Peyer's patch (tissue), 4 donors: ENCODE results near the gene JDP2. TPM values are rescaled to one million over a fixed set of nuclear protein-coding genes. Genes with fewer than 3 reads are reported as not detected.
"Not testable (repeated sequence)": the region's sequence is repeated elsewhere in the genome, so short reads cannot be mapped to it uniquely, and the experiment has no call there.

Experiments used
- DNase-seq, 3 donors: peaks; one replicate each; pipeline ENCODE4 v3.0.0-alpha.2; 2017 to 2019
- H3K27ac ChIP-seq, 4 donors: fragments of 200-600 bp; sonication (generic); one replicate each; pipeline ENCODE4 v1.5.1; 2016 to 2019
- H3K27me3 ChIP-seq, 2 donors: fragments of 200-600 bp; sonication (generic); one replicate each; pipeline ENCODE4 v1.5.1; 2019
- H3K36me3 ChIP-seq, 3 donors: fragments of 200-600 bp; sonication (generic); one replicate each; pipeline ENCODE4 v1.5.1; 2016 to 2019
- H3K4me1 ChIP-seq, 4 donors: fragments of 200-600 bp; sonication (generic); one replicate each; pipeline ENCODE4 v1.5.1; 2016 to 2019
- H3K4me3 ChIP-seq, 4 donors: fragments of 200-600 bp; sonication (generic); 1 replicate in 3 of 4; 2 replicates in 1 of 4; pipeline ENCODE4 v1.5.1; 2016 to 2019; ENCODE audit warnings: mild to moderate bottlenecking in 1 of 4
- H3K9me3 ChIP-seq, 4 donors: fragments of 200-600 bp; sonication (generic); one replicate each; pipeline ENCODE4 v1.5.1; 2016 to 2019; ENCODE audit warnings: mild to moderate bottlenecking in 1 of 4
- CTCF ChIP-seq, 6 experiments: fragments of 450-650 bp in 4 of 6; fragments of 200-600 bp in 2 of 6; sonication (generic) in 1 of 6; IDR thresholded peaks; one replicate each; pipeline ENCODE4 v1.5.1; 2017 to 2019; ENCODE audit warnings: antibody characterized with exemption in 6 of 6, mild to moderate bottlenecking in 3 of 6, moderate library complexity in 1 of 6
- POLR2A ChIP-seq, 2 donors: fragments of 450-650 bp; IDR thresholded peaks; one replicate each; pipeline ENCODE4 v1.5.1; 2017; ENCODE audit warnings: antibody characterized with exemption in 2 of 2, mild to moderate bottlenecking in 2 of 2, moderate library complexity in 2 of 2
- total RNA-seq, 4 donors: library from RNA; depleted of rRNA; stranded (reverse); fragments of >200 nt; gene quantifications; one replicate each; pipeline ENCODE4 v1.1.0, GENCODE V29; 2016

Gene JDP2
- total RNA-seq, 4 donors from 2014 or later, result 56.7 to 111 (median 67.2) TPM

DNA sequence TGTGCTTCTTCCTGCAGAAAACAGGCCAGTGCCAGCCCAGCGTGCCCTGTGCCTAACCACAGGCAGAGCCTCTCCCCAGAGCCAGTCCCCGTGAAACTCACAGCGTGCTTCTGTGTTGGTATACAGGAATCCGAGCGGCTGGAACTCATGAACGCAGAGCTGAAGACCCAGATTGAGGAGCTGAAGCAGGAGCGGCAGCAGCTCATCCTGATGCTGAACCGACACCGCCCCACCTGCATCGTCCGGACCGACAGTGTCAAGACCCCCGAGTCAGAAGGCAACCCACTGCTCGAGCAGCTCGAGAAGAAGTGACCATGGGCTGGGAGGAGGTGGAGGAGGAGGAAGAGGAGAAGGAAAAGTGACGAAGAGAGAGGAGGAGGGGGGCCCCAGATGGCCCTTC, 41.3 kb downstream of the JDP2 start:
- no peak for TF ChIP-seq CTCF (IDR thresholded peaks at IDR 0.05)
- TF ChIP-seq POLR2A (IDR thresholded peaks at IDR 0.05), result no peak
- peak in 1 of 3 donors; percentile 45 for DNase-seq
- Histone ChIP-seq H3K9me3 (no peaks in the 10 kb centered on the region), H3K4me3 (no peak overlapping the region), H3K36me3 (peaks cover 0 to 58% (median 0%) of the 10 kb centered on the region in 3 donors), H3K27me3 (no peaks in the 10 kb centered on the region), H3K4me1 (no peaks in the 10 kb centered on the region), H3K27ac (no peak overlapping the region)

GRCh38 chr14:75469606-75470237, 41.9 kb downstream of the JDP2 start:
- no peaks in the 10 kb centered on the region for H3K27me3 ChIP-seq
- peaks cover 0 to 58% (median 0%) of the 10 kb centered on the region in 3 donors for H3K36me3 ChIP-seq
- peak in 1 of 3 donors; percentile 48 for DNase-seq
- H3K4me3 ChIP-seq, result no peak overlapping the region
- peaks cover 0 to 4% (median 0%) of the 10 kb centered on the region in 4 donors for H3K4me1 ChIP-seq
- TF ChIP-seq POLR2A (IDR thresholded peaks at IDR 0.05) (no peak), CTCF (IDR thresholded peaks at IDR 0.05) (no peak)
- H3K27ac ChIP-seq, result no peak overlapping the region
- no peaks in the 10 kb centered on the region for H3K9me3 ChIP-seq

GRCh38 chr14:75470238-75470797, 42.5 kb downstream of the JDP2 start:
- Histone ChIP-seq H3K9me3 (no peaks in the 10 kb centered on the region), H3K27ac (peak overlapping the region in 1 of 4 donors; percentile 34), H3K4me3 (no peak overlapping the region), H3K4me1 (peaks cover 0 to 4% (median 0%) of the 10 kb centered on the region in 4 donors), H3K36me3 (peaks cover 0 to 58% (median 0%) of the 10 kb centered on the region in 3 donors), H3K27me3 (no peaks in the 10 kb centered on the region)
- TF ChIP-seq POLR2A (IDR thresholded peaks at IDR 0.05) (no peak), CTCF (IDR thresholded peaks at IDR 0.05) (no peak)
- DNase-seq, result peak in 1 of 3 donors; percentile 41

- Histone ChIP-seq H3K4me1 (peaks cover 0 to 4% (median 0%) of the 10 kb centered on the region in 4 donors), H3K27me3 (no peaks in the 10 kb centered on the region), H3K4me3 (no peak overlapping the region), H3K27ac (no peak overlapping the region), H3K9me3 (no peaks in the 10 kb centered on the region), H3K36me3 (peaks cover 0 to 60% (median 0%) of the 10 kb centered on the region in 3 donors)
- DNase-seq, result peak in 1 of 3 donors; percentile 41
- TF ChIP-seq POLR2A (IDR thresholded peaks at IDR 0.05) (no peak), CTCF (IDR thresholded peaks at IDR 0.05) (no peak)
Measured at GRCh38 chr14:75471059-75471458, 43.2 kb downstream of the JDP2 start.

- not testable (repeated sequence) for H3K9me3 ChIP-seq, H3K4me1 ChIP-seq, H3K4me3 ChIP-seq, H3K27me3 ChIP-seq
- peak in 2 of 3 donors; percentile 73 to 83 for DNase-seq
- Histone ChIP-seq H3K27ac (peak overlapping the region in 2 of 4 donors; percentile 33 to 54), H3K36me3 (peaks cover 0 to 49% (median 0%) of the 10 kb centered on the region in 3 donors)
Measured at GRCh38 chr14:75474127-75474526, 46.3 kb downstream of the JDP2 start.

- peak in 1 of 3 donors; percentile 70 for DNase-seq
- H3K27me3 ChIP-seq, result no peaks in the 10 kb centered on the region
- no peak overlapping the region for H3K4me3 ChIP-seq
- peaks cover 0 to 27% (median 0%) of the 10 kb centered on the region in 3 donors for H3K36me3 ChIP-seq
- peaks cover 0 to 4% (median 0%) of the 10 kb centered on the region in 4 donors for H3K4me1 ChIP-seq
- H3K9me3 ChIP-seq, result no peaks in the 10 kb centered on the region
- TF ChIP-seq POLR2A (IDR thresholded peaks at IDR 0.05) (no peak), CTCF (IDR thresholded peaks at IDR 0.05) (peak in 3 of 6 experiments; percentile 19 to 29 (median 28))
- peak overlapping the region in 2 of 4 donors; percentile 13 to 49 for H3K27ac ChIP-seq
Measured at GRCh38 chr14:75476274-75476995, 48.6 kb downstream of the JDP2 start.
